WTC11 (cell line): ENCODE measurements around the gene CD300A.

Experiments
- NR3C1 ChIP-seq: sonication (generic); formaldehyde crosslinking; conservative IDR thresholded peaks from 2 replicates; pipeline ENCODE4 v1.8.1; 2023; ENCODE audit warnings: low read depth, mild to moderate bottlenecking, missing genetic modification reagents
- TF ChIP-seq, protein P1 (sequence below): sonication (generic); formaldehyde crosslinking; IDR thresholded peaks from 2 replicates; pipeline ENCODE4 v1.8.1; 2023; ENCODE audit warnings: mild to moderate bottlenecking, moderate library complexity, missing genetic modification reagents
- TF ChIP-seq, protein P2 (sequence below): fragments of 200-600 bp; IDR thresholded peaks from 2 replicates; pipeline ENCODE4 v1.8.0; 2022; ENCODE audit warnings: antibody characterized with exemption

DNA sequence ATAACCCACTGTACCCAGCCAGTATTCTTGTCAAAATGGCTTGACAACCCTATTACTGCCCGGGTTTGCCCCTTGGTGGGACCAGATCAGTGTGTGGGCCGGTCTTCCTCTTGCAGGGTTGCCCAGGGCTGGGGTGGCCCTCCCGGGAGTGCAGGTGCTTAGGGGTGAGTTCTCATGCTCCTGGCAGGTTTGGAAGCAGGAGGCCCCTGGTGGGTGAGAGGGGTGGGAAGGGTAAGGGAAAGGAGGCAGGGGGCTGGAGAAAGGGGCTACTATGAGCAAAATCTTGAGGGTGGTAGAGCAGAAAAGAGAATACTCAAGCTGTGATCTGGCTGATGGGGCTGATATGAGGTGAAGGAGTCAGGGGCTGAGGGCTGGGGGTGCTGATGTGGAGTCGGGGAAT is 6.5 kb downstream of the CD300A start:
- TF ChIP-seq, protein P1, sequence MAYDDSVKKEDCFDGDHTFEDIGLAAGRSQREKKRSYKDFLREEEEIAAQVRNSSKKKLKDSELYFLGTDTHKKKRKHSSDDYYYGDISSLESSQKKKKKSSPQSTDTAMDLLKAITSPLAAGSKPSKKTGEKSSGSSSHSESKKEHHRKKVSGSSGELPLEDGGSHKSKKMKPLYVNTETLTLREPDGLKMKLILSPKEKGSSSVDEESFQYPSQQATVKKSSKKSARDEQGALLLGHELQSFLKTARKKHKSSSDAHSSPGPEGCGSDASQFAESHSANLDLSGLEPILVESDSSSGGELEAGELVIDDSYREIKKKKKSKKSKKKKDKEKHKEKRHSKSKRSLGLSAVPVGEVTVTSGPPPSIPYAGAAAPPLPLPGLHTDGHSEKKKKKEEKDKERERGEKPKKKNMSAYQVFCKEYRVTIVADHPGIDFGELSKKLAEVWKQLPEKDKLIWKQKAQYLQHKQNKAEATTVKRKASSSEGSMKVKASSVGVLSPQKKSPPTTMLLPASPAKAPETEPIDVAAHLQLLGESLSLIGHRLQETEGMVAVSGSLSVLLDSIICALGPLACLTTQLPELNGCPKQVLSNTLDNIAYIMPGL: no peak
- TF ChIP-seq, protein P2, sequence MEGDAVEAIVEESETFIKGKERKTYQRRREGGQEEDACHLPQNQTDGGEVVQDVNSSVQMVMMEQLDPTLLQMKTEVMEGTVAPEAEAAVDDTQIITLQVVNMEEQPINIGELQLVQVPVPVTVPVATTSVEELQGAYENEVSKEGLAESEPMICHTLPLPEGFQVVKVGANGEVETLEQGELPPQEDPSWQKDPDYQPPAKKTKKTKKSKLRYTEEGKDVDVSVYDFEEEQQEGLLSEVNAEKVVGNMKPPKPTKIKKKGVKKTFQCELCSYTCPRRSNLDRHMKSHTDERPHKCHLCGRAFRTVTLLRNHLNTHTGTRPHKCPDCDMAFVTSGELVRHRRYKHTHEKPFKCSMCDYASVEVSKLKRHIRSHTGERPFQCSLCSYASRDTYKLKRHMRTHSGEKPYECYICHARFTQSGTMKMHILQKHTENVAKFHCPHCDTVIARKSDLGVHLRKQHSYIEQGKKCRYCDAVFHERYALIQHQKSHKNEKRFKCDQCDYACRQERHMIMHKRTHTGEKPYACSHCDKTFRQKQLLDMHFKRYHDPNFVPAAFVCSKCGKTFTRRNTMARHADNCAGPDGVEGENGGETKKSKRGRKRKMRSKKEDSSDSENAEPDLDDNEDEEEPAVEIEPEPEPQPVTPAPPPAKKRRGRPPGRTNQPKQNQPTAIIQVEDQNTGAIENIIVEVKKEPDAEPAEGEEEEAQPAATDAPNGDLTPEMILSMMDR: no peak
- no peak for TF ChIP-seq NR3C1 (CRISPR knock-in tag)
